HG02870 (cell line): Measurements from ENCODE around the gene MSANTD1.
"Not testable (repeated sequence)": the region's sequence is repeated elsewhere in the genome, so short reads cannot be mapped to it uniquely, and the experiment has no call there.

Experiments used
- ATAC-seq: cut with Tn5 transposase; IDR thresholded peaks from one replicate; pipeline ENCODE4 v1.9.1; 2021; ENCODE audit warnings: mild to moderate bottlenecking, moderate library complexity; ENCODE audit not compliant: unreplicated experiment

The MSANTD1 gene

DNA sequence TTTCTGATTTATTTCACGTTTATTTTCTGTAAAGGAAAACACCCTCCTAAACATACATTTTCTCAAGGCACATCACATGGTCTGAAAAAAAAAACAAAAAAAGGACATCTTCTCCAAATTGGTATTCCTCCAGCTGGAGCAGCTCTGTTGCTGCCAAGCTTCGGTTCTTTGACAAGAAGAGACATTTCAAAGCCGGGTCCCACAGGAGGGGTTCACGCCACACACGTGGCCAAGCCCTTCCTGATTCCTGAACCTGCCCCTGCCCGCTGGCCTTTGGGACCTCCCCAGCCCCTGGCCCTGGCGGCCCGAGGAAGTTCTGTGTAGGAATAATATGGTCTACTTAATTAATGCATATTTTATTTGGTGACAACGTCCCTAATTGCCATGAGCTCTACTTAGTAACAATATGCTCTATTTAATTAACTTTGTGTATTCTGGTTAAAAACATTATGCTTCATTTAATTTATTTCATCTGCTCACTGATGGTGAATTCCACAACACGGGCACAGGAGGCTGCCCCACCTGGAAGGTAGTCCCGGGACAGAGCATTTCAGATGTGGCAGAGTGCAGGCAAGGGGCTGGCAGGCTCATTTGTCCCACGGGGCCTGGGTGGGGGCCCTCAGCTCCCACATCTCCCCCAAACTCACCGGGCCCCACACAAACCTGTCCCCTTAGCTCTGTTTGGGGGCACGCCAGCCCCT is 38.5 kb downstream of the MSANTD1 start:
- no peak for ATAC-seq

DNA sequence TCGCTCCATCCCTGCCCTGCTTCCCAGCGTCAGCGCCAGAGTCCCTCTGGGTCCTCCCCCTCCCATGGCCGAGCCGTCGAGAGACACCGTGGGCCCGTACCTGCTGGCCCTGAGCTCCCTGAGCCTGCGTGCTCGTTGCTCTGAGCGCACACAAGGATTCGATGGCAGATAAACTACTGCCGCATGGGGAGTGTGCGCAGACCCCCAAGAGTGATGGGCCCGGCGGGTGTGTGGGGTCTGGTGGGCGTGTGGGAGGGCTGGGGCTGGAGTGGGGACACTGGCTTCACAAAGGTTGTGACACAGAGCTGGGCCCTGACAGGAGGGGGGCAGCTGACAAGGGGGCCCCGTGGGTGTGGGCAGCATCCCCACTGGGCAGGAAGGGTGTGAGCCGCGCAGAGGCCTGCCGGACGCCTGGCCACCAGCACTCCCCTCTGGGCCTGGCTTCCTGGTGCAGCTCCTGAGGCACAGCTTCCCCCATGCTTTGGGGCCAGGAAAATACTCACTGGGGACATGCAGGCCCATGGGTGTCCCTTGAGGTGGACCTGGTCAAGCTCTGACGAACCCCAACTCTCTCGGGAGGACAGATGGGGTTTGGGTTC is 39.1 kb downstream of the MSANTD1 start:
- no peak for ATAC-seq

DNA sequence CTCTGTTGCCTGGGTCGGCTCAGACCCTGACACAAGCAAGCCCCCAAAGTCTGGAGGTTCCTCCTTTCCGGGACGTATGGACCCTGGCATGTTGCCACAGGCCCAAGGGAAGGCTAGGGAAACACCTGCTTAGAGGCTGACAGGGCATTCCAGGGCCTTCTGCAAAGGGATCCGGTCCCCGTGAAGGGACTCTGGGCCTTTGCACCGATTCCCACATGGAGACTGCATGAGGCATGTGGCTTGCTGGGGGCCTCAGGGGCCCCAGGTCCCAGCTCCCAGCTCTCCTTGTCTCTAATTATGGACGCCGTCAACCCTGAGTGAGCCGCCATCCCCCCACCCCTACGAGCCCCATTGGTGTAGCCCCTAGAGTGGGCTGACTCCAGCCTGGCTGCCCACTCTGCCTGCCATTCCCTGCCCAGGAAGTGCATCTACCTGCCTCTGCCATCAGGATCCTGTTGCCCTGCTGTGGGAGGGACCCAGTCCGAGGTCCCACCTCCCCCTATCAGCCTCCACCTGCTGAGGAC is 39.7 kb downstream of the MSANTD1 start:
- no peak for ATAC-seq

DNA sequence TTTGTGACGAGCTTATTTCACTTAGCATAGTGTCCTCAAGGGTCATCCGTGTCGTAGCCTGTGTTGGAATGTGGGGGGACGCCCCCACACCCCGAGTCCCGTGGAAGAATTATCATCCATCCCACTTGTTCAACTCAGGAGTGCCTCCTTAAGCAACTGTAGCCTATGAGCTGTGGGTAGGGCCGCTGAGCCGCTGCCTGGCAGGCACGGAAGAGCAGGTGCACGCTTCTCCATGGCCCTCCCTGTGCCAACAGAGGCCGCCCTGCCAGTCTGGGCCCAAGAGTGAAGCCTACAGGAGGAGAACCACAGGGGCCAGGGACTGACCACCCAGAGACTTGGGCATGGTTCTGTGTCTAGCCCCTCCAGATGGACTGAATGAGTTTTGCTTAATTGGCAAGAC is 41.5 kb downstream of the MSANTD1 start:
- ATAC-seq, result no peak

DNA sequence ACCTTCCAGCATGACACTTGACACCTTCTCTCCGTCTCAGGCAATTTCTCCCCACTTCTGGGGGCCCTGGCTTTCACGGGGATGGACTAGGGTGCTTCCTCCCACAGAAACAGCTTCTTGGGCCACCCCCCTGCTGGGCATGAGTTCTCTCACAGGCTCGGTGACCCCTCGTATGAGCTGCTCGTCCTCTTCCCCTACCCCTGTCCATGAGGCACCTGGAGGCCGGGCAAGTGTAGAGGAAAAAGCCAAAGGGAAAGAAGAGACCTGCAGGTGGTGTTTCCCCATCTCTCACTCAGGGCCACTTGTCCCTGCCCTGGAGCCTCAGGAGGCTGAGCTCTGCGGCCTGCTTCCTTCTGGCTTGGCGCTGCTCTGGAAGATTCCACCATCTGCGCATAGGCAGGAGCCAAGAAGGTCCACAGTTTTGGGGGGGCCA is 41.9 kb downstream of the MSANTD1 start:
- ATAC-seq, result no peak

DNA sequence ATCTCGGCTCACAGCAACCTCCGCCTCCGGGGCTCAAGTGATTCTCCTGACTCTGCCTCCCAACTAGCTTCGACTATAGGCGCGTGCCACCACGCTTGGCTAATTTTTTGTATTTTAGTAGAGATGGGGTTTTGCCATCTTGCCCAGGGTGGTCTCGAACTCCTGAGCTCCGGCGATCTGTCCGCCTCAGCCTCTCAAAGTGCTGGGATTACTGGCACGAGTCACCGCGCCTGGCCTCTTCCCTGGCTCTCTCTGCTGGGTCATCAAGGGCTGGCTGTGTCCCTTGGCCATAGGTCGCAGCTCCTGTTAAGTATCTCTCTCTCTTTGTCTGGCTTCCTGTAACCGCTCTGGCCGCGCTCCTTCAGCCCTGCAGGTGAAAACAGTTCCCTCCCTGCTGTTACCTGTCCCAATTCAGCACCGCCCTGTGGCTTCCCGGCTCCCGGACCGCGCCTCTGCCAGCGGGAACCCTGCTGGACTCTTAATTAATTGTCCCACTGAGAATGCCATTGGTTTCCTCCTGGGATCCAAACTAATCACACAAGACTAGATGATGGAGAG is 42.5 kb downstream of the MSANTD1 start:
- ATAC-seq, result no peak

DNA sequence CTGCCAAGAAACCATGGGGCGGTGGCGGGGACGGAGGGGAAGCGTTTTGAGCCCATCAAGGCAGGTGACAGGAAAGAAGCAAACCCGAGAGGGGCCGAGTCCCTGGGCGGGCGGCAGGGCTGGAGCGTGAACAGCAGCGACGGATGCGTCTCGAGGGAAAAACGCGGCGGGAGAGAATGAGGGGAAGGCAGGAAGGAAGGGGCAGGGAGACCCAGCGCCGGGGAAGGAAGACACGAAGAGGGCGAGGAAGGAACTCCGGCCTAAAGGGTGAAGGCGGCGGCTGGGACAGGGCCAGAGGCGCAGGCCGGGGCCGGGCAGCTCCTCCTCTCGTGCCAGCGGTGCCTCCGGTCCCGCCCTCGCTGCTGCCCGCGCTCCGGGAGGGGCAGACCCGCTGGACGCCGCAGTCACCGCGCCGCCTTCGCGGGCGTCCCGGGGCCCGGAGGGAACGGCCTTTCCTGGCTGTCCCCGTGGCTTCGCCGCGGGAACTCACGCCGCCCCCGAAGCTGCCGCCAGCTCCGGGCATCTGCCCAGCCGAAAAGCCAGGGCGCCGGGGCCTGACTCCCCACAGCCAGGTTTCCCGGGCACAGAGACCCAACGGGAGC is 43.1 kb downstream of the MSANTD1 start:
- ATAC-seq, result peak; percentile 16

DNA sequence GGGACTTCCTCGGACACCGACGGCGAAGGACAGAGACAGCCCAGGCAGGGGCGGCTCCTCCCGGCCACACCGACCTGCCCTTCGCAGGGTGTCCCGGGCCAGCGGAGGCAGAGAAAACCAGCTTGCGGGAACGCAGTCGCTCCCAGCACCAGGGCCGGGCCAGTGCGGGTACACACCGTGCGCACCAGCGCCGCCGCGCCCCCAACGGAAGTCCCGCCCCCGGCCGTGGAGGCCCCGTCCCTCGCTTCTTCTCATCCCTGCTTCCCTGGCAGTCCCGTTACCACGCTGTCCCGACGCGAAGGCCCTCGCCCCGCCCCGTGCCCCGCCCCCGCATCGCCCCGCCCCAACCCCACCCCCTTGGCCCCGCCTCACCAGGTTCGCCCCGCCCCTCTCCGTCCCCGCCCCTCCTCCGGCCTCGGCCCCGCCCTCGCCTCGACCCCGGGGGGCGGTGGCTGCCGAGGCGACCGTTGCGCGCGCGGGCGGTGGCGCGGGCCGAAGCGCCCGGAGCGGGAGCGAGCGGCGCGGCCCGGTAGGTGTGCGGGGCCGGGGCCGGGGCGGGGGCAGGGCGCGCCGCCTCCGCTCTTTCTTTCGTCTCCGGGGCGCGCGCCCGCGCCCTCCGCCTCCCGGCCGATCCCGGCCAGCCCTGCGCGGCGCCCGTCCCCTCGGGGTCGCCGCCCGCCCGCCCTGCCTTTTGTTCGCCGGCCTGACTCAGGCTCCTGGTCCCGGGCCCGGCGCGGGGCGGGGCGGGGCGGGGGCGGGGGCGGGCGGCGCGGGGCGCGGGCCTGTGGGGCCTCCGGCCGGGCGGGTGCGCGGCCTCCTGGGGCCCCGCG is 43.8 kb downstream of the MSANTD1 start, which contains the start of gene RGS12:
Gene RGS12, plus strand, starts transcription at position 451 of the 830 bp plus-strand sequence. CDS start 23,150 bp downstream, outside the sequence.
- peak; percentile 74 for ATAC-seq

DNA sequence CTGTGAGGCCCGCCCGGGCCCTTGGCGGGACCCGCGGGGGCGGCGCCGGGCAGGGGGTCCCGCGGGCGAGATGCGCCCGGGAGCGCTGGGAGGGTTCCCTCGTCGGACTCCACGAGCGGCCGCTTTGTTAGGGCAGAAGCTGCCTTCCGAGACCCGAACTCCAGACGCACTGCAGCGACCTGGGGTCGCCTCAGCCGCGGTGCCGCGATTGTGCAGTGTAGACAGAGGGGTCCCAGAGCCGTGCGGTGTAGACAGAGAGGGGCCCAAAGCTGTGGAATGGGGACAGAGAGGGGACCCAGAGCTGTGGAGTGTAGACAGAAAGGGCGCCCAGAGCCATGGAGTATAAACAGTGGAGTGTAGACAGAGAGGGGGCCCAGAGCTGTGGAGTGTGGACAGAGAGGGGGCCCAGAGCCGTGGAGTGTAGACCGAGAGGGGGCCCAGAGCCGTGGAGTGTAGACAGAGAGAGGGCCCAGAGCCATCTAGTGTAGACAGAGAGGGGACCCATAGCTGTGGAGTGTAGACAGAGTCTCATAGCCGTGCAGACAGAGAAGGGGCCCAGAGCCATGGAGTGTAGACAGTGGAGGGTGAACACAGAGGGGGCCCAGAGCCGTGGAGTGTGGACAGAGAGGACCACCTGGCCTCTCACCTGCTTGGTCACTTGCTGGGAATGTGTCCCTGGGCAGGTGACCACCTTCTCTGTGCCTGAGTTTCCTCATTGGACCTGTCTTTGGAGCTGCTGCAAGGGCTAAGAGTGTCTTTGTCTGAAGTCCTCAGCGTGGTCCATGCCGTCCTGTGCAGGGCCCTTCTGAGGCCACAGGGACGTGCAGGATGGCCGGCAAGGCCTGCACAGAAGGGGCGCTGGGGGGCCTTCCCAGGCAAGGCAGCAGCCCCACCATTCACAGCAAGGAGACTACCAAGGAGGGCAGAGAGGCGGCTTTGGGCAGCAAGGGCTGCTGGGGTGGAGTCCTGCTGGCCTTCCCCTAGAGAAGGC is 44.7 kb downstream of the MSANTD1 start:
- no peak for ATAC-seq

DNA sequence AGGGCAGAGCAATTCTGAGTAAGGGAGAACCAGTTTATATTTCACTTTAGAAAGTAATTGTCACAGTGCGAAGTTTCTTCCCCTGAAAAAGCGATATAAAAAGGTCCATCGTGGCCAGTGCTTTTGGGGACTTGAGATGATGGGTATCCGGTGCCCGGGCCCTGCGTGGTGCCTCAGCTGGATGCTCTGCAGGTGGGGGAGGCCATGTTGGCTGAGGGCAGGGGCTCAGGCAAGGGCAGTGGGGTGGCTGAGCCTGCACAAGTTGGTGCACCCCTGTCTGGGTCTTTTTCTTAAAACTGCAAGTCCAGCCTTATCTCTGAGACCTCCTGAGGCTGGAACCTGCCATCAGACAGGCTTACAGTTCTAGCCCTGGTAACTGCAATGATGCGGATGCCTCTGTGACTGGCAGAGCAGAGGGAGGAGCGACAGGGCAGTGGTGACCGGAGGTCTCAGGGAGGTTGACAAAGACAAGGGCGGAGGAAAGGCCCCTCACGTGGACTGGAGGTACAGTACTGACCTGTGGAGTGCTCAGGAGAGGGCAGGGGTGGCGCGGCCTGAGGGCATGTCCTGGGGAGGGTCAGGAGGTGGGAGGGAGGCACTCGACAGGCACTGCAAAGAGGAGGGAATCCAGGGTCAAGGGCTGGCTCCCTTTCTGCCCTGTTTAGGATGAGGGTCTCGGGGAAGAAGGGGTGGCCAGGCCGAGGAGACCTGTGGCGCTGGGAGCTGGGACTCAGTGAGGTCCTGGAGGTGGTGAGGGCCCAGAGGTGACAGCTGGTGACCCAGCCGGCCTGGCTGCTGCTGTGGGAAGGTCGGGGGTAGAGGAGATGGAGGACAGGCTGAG is 45.7 kb downstream of the MSANTD1 start:
- no peak for ATAC-seq

DNA sequence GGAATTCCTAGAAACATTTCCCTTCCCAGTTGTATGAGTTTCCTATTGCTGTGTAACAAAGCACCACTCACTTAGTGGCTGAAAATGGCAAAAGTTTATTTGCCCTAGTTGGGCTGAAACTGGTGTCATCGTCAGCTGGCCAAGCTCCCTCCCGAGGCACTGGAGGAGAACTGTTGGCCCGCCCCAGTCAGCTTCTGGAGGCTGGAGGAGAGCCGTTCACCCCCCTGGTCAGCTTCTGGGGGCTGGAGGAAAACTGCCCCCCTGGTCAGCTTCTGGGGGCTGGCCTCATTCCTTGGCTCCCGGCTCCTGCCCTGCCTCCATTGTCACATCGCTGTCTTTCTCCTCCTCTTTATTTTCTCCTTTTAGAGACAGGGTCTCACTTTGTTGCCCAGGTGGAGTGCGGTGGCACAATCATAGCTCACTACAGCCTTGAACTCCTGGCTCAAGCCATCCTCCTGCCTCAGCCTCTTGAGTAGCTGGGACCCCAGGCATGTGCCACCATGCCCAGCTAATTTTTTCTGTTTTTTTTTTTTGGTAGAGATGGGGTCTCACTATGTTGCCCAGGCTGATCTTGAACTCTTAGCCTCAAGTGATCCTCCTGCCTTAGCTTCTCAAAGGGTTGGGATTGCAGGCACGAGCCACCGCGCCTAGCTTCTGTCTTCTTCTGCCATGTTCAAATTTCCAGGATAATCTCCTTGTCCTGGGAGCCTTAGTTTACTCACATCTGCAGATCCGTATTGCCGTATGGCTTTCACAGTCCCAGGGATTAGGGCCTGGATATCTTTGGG is 47.1 kb downstream of the MSANTD1 start:
- ATAC-seq, result no peak

DNA sequence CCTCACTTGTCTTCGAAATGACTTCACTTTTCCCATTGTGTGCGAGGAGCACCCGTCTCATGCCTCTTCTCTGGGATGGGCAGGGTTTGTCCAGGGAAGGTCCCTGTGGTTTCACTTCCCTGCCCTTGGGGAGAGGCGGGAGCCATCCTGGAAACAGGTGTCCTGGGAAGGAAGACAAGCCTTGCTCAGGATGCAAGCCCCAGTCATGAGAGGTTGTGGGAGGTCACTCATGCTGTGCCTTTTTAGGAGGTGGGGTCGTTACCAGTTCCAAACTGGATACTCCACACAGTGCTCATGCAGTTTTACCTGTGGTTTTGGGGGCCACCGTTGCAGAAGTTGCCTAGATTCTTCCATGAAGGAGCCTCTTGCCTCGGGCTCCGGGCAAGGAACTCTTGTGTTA is 47.7 kb downstream of the MSANTD1 start:
- no peak for ATAC-seq

DNA sequence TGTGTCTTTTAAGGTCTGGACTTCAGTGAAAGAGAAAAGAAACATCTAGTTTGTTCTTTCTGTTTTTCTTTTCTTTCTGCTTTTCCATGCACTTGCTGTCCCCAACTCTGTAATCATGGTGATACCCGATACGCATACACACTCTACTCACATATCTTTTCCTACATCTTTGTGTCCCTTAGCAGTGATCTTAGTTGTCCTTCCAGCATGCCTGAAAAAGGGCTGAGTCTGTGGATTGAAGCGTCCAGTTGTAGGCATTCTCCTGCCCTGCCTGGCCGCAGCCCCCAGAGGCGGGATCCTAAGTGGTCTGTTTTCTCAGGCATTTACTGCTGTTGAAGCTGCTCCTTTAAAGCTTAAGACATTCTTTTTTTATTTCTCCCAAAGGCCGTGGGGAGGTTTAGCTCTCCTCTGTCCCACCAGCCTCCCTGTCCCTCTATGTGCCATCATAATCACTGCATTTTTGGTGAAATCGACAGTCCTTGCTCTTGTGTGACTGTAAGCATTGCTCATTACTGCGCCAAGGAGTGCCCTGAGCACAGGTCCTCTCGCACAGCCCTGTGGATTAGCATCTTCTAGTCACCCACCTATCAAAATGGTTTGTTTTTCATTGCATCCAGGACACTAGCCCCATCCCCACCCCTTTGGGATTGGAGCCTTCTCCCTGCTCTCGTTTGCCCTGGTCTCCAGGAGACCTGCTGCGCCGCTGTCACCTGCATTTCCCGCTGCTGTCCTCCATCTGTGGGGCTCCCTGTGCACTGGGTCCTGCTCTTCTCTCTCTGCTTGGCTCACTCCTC is 48.3 kb downstream of the MSANTD1 start:
- no peak for ATAC-seq

DNA sequence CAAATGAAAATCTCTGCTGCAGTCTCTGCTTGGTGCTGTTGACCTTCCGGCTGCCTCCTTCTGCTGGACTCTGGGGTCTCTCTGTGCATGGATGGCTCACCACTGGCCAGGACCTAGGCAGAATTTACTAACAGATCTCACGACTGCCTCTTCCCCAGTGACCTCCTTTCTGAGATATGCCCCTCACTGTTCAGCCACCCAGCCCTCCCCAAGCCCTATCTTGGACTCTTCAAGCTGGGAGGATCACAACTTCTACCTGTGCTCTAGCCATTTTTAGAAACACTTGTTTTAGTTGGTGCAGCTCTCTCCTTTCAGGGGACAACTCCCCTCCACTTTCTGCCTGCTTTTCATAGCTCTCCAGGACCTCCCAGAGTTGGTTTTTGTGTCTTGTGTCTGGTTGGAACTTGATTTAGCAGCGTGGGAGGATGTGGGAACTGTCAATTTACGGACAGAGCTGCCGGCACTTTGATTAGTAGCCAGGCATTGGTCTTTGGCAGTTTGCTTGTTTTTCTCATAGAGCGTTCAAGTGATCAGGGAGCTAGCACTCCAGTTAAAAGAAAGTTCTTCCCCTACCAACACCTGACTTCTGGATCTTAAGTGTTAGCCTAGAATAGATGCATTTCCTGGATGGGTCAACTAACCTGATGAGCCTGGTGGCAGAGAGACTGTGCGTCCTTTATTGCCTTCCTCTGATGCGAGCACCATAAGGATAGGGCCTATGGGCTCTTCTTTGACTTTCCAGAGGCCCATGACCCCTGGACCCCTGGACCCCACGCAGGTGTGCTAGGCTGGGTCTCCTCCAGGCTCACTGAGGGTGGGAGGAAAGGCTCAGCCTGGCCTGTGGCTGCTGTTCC is 50.4 kb downstream of the MSANTD1 start:
- no peak for ATAC-seq

DNA sequence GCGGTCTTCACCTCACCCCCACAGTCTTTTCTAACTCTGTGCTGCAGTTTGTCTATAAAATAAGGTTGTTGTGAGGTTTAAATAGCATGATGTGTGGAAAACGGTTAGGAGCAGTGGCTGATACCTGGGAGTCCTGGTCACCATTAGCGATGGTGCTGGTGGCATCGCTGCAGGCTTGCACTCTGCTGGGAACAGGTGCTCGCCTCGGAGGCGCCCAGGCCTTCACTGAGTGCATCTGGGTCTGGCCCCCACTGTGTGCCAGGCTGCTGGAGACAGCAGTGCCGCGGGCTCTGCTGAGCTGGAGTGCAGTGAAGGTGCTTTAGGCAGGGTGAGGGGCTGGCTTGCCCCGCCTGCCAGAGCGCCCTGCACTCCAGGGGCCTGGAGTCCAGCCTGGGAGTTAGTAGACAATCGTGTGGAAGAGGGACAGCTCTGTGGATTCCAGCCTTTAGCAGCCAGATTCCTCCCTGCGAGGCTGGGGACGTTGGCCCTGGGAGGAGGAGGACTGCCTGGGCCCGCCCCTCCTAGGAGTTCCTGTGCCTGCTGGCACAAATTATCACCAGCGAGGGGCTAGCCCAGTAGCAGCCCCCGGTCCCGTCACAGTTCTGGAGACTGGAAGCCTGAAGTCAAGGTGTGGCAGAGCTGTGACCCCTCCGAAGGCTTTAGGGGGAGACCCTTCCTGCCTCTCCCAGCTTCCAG is 51.2 kb downstream of the MSANTD1 start:
- ATAC-seq, result no peak

DNA sequence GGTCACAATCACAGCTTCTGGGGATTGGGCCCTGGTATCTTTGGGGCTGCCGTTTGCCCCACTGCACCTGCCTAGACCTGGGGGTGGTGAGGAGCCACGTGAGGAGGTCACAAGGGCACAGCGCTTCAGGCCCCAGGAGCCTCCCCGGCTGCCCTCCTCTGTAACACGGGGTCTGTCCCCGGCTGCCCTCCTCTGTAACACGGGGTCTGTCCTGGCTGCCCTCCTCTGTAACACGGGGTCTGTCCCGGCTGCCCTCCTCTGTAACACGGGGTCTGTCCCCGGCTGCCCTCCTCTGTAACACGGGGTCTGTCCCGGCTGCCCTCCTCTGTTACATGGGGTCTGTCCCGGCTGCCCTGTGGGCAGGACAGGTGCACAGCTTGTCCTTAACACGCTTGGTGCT is 51.9 kb downstream of the MSANTD1 start:
- not testable (repeated sequence) for ATAC-seq
